Activated CD4-positive, alpha-beta memory T cell treated with anti-CD3 and anti-CD28 coated beads, Interleukin-2, amount 10 ng/mL, durations not matched to agents 7 days and 5 days (primary cell): ENCODE measurements around the gene USH2A. TPM values are rescaled to one million over a fixed set of nuclear protein-coding genes. Genes with fewer than 3 reads are reported as not detected.

Experiments
- CTCF ChIA-PET: fragments of 350-600 bp; sonication (Branson Sonifier 250); formaldehyde crosslinking; loops from one replicate; lab custom pipeline; 2021; ENCODE audit warnings: antibody characterized with exemption, inconsistent platforms; lab: Charles Lee
- POLR2A ChIA-PET: fragments of 350-600 bp; sonication (Branson Sonifier 250); formaldehyde crosslinking; loops from one replicate; lab custom pipeline; 2021; ENCODE audit warnings: antibody characterized with exemption; lab: Charles Lee
- DNase-seq: peaks from one replicate; pipeline ENCODE4 v3.0.0-alpha.2; 2020
- H3K27ac Mint-ChIP-seq: one replicate; pipeline ENCODE4 v1.8.0; 2021; ENCODE audit warnings: mild to moderate bottlenecking, mixed read lengths
- H3K27me3 Mint-ChIP-seq: one replicate; pipeline ENCODE4 v1.8.0; 2021; ENCODE audit warnings: mixed read lengths
- H3K36me3 Mint-ChIP-seq: one replicate; pipeline ENCODE4 v1.8.0; 2021; ENCODE audit warnings: low read depth, mixed read lengths
- H3K4me1 Mint-ChIP-seq: one replicate; pipeline ENCODE4 v1.8.0; 2021; ENCODE audit warnings: mixed read lengths
- H3K4me3 Mint-ChIP-seq: one replicate; pipeline ENCODE4 v1.8.0; 2021; ENCODE audit warnings: mild to moderate bottlenecking, mixed read lengths
- H3K9me3 Mint-ChIP-seq: one replicate; pipeline ENCODE4 v1.8.0; 2021; ENCODE audit warnings: mixed read lengths
- total RNA-seq, 2 experiments: library from RNA; stranded (reverse); gene quantifications; one replicate each; pipeline ENCODE4 v1.2.3, GENCODE V29; 2021

Gene USH2A
- total RNA-seq, 2 experiments from 2014 or later = not detected

GRCh38 chr1:215657047-215657446 lies 766.2 kb downstream of the USH2A start:
- H3K9me3 Mint-ChIP-seq = no peaks in the 10 kb centered on the region

GRCh38 chr1:215652371-215652770 lies 770.9 kb downstream of the USH2A start:
- Mint-ChIP-seq H3K27ac (no peak overlapping the region), H3K9me3 (no peaks in the 10 kb centered on the region), H3K4me1 (no peaks in the 10 kb centered on the region), H3K27me3 (no peaks in the 10 kb centered on the region), H3K36me3 (no peaks in the 10 kb centered on the region), H3K4me3 (no peak overlapping the region)
- POLR2A ChIA-PET = no interaction called here
- no peak for DNase-seq
- CTCF ChIA-PET = no interaction called here

More at GRCh38 chr1:215657047-215657446, 766.2 kb downstream of the USH2A start:
- DNase-seq = no peak
- Mint-ChIP-seq H3K4me3 (no peak overlapping the region), H3K27me3 (no peaks in the 10 kb centered on the region), H3K27ac (no peak overlapping the region), H3K4me1 (no peaks in the 10 kb centered on the region), H3K36me3 (no peaks in the 10 kb centered on the region)
- CTCF ChIA-PET = interaction anchor here (0.7 kb wide), 1 partner anchor 52 kb away, joined by 4 read pairs; no protein-coding TSS in a partner anchor
- POLR2A ChIA-PET = no interaction called here

- CTCF ChIA-PET = no interaction called here
- no peak overlapping the region for H3K4me3 Mint-ChIP-seq
- no peaks in the 10 kb centered on the region for H3K4me1 Mint-ChIP-seq
- H3K27me3 Mint-ChIP-seq = no peaks in the 10 kb centered on the region
- no peaks in the 10 kb centered on the region for H3K36me3 Mint-ChIP-seq
- DNase-seq = no peak
- H3K27ac Mint-ChIP-seq = no peak overlapping the region
- POLR2A ChIA-PET = no interaction called here
- no peaks in the 10 kb centered on the region for H3K9me3 Mint-ChIP-seq
Observed at GRCh38 chr1:215651867-215652266, 771.4 kb downstream of the USH2A start.

GRCh38 chr1:215650446-215651149 lies 772.6 kb downstream of the USH2A start:
- Mint-ChIP-seq H3K9me3 (no peaks in the 10 kb centered on the region), H3K36me3 (no peaks in the 10 kb centered on the region), H3K4me3 (no peak overlapping the region), H3K27ac (no peak overlapping the region), H3K4me1 (no peaks in the 10 kb centered on the region), H3K27me3 (no peaks in the 10 kb centered on the region)
- POLR2A ChIA-PET = no interaction called here
- no peak for DNase-seq
- CTCF ChIA-PET = interaction anchor here (0.7 kb wide), 1 partner anchor 64 kb away, joined by 4 read pairs; no protein-coding TSS in a partner anchor

GRCh38 chr1:215648957-215649356 lies 774.3 kb downstream of the USH2A start:
- no peak for DNase-seq
- POLR2A ChIA-PET = no interaction called here
- Mint-ChIP-seq H3K9me3 (no peaks in the 10 kb centered on the region), H3K27me3 (no peaks in the 10 kb centered on the region), H3K4me1 (no peaks in the 10 kb centered on the region), H3K4me3 (no peak overlapping the region), H3K27ac (no peak overlapping the region), H3K36me3 (no peaks in the 10 kb centered on the region)
- CTCF ChIA-PET = no interaction called here

GRCh38 chr1:215647738-215648137 lies 775.5 kb downstream of the USH2A start:
- Mint-ChIP-seq H3K4me3 (no peak overlapping the region), H3K27ac (no peak overlapping the region), H3K27me3 (no peaks in the 10 kb centered on the region), H3K36me3 (no peaks in the 10 kb centered on the region), H3K9me3 (no peaks in the 10 kb centered on the region), H3K4me1 (no peaks in the 10 kb centered on the region)
- no peak for DNase-seq
- ChIA-PET CTCF (no interaction called here), POLR2A (no interaction called here)

GRCh38 chr1:215645861-215646260 lies 777.4 kb downstream of the USH2A start:
- no peaks in the 10 kb centered on the region for H3K4me1 Mint-ChIP-seq
- no peak for DNase-seq
- H3K27ac Mint-ChIP-seq = no peak overlapping the region
- no peaks in the 10 kb centered on the region for H3K27me3 Mint-ChIP-seq
- no peaks in the 10 kb centered on the region for H3K36me3 Mint-ChIP-seq
- POLR2A ChIA-PET = no interaction called here
- no peak overlapping the region for H3K4me3 Mint-ChIP-seq
- no peaks in the 10 kb centered on the region for H3K9me3 Mint-ChIP-seq
- CTCF ChIA-PET = no interaction called here

- CTCF ChIA-PET = no interaction called here
- H3K4me3 Mint-ChIP-seq = no peak overlapping the region
- POLR2A ChIA-PET = no interaction called here
- no peaks in the 10 kb centered on the region for H3K36me3 Mint-ChIP-seq
- no peaks in the 10 kb centered on the region for H3K27me3 Mint-ChIP-seq
- DNase-seq = no peak
- no peaks in the 10 kb centered on the region for H3K9me3 Mint-ChIP-seq
- no peak overlapping the region for H3K27ac Mint-ChIP-seq
- H3K4me1 Mint-ChIP-seq = no peaks in the 10 kb centered on the region
Observed at GRCh38 chr1:215645182-215645581, 778.1 kb downstream of the USH2A start.

GRCh38 chr1:215643592-215644321 lies 779.5 kb downstream of the USH2A start:
- DNase-seq = no peak
- Mint-ChIP-seq H3K27me3 (no peaks in the 10 kb centered on the region), H3K9me3 (no peaks in the 10 kb centered on the region), H3K36me3 (no peaks in the 10 kb centered on the region), H3K27ac (no peak overlapping the region), H3K4me1 (no peaks in the 10 kb centered on the region), H3K4me3 (no peak overlapping the region)
- ChIA-PET POLR2A (no interaction called here), CTCF (no interaction called here)

- no peak for DNase-seq
- Mint-ChIP-seq H3K27ac (no peak overlapping the region), H3K36me3 (no peaks in the 10 kb centered on the region), H3K9me3 (peaks cover 2% of the 10 kb centered on the region), H3K4me3 (no peak overlapping the region), H3K27me3 (no peaks in the 10 kb centered on the region), H3K4me1 (no peaks in the 10 kb centered on the region)
- POLR2A ChIA-PET = no interaction called here
- CTCF ChIA-PET = no interaction called here
Observed at GRCh38 chr1:215640429-215641148, 782.7 kb downstream of the USH2A start.

GRCh38 chr1:215637041-215637573 lies 786.1 kb downstream of the USH2A start:
- no peaks in the 10 kb centered on the region for H3K4me1 Mint-ChIP-seq
- H3K36me3 Mint-ChIP-seq = no peaks in the 10 kb centered on the region
- H3K9me3 Mint-ChIP-seq = peaks cover 2% of the 10 kb centered on the region
- no peak overlapping the region for H3K27ac Mint-ChIP-seq
- DNase-seq = no peak
- no peak overlapping the region for H3K4me3 Mint-ChIP-seq
- ChIA-PET CTCF (no interaction called here), POLR2A (no interaction called here)
- no peaks in the 10 kb centered on the region for H3K27me3 Mint-ChIP-seq

GRCh38 chr1:215636258-215636965 lies 786.8 kb downstream of the USH2A start:
- no peak overlapping the region for H3K27ac Mint-ChIP-seq
- no peaks in the 10 kb centered on the region for H3K27me3 Mint-ChIP-seq
- no peak overlapping the region for H3K4me3 Mint-ChIP-seq
- POLR2A ChIA-PET = no interaction called here
- no peak for DNase-seq
- CTCF ChIA-PET = no interaction called here
- no peaks in the 10 kb centered on the region for H3K36me3 Mint-ChIP-seq
- no peaks in the 10 kb centered on the region for H3K4me1 Mint-ChIP-seq
- peaks cover 2% of the 10 kb centered on the region for H3K9me3 Mint-ChIP-seq

GRCh38 chr1:215635827-215636226 lies 787.4 kb downstream of the USH2A start:
- CTCF ChIA-PET = no interaction called here
- DNase-seq = no peak
- no peaks in the 10 kb centered on the region for H3K4me1 Mint-ChIP-seq
- H3K36me3 Mint-ChIP-seq = no peaks in the 10 kb centered on the region
- no peak overlapping the region for H3K27ac Mint-ChIP-seq
- no peaks in the 10 kb centered on the region for H3K27me3 Mint-ChIP-seq
- POLR2A ChIA-PET = no interaction called here
- peaks cover 2% of the 10 kb centered on the region for H3K9me3 Mint-ChIP-seq
- no peak overlapping the region for H3K4me3 Mint-ChIP-seq
